ENCODE results near the gene INPPL1. TPM values are rescaled to one million over a fixed set of nuclear protein-coding genes. Genes with fewer than 3 reads are reported as not detected.
A peak's percentile ranks its signal among the peaks of the same experiment; 100 is the strongest.
"Not testable (repeated sequence)": the region's sequence is repeated elsewhere in the genome, so short reads cannot be mapped to it uniquely, and the experiment has no call there.

The INPPL1 gene
- total and polyA plus RNA-seq, 2 donors (not counting 3 experiments of a cell fraction or from before 2014, with no cell fraction given), result 125 to 184 TPM

GRCh38 chr11:72263361-72263760, 38.8 kb downstream of the INPPL1 start:
- FAIRE-seq (no peak), DNase-seq (ENCODE audit: low read depth, low spot score) (peak; percentile 17)
- Histone ChIP-seq H2AFZ (ENCODE audit: low read depth, low read length) (no peak overlapping the region), H3K4me2 (ENCODE audit: insufficient read depth, low read length) (no peak overlapping the region), H3K36me3 (ENCODE audit: control insufficient read depth in 2 of 2, extremely low read depth in 1 of 2, insufficient read depth in 2 of 2, low read length in 2 of 2) (no peaks in the 10 kb centered on the region), H3K4me1 (ENCODE audit: control insufficient read depth, extremely low read depth, insufficient read depth, low read length) (no peaks in the 10 kb centered on the region), H4K20me1 (replicated peaks; ENCODE audit: control insufficient read depth, extremely low read depth, insufficient read depth, low read length) (no peaks in the 10 kb centered on the region), H3K9me1 (replicated peaks; ENCODE audit: control insufficient read depth, extremely low read depth, insufficient read depth, low read length) (no peaks in the 10 kb centered on the region), H3K27me3 (ENCODE audit: control insufficient read depth in 2 of 2, insufficient read depth in 2 of 2, low read length in 2 of 2) (peaks cover 3 to 10% of the 10 kb centered on the region in 2 experiments), H3K4me3 (replicated peaks in 1 of 3; ENCODE audit: insufficient read depth in 1 of 3, low read depth in 1 of 3, low read length in 3 of 3) (no peak overlapping the region), H3K9me3 (replicated peaks; ENCODE audit: control insufficient read depth, insufficient read depth, low read length) (no peaks in the 10 kb centered on the region), H3K27ac (ENCODE audit: insufficient read depth, low read depth, low read length) (no peak overlapping the region), H3K9ac (replicated peaks; ENCODE audit: extremely low read depth, insufficient read depth, low read length) (no peak overlapping the region), H3K79me2 (ENCODE audit: control insufficient read depth, insufficient read depth, low read length) (no peaks in the 10 kb centered on the region)
- intact Hi-C loops (cut with micrococcal nuclease), result no loop called here
- dilution Hi-C loops (cut with MboI; ENCODE audit: extremely low pct_ligation_motif_present, low sequenced_read_pairs), result no loop called here
- ChIA-PET CTCF (interaction anchor here (0.8 kb wide), 1 partner anchor 150 kb away, joined by 3 read pairs; no protein-coding TSS in a partner anchor), POLR2A (no interaction called here)
- no TSS peak for BruUV-seq (replicated peaks)
- TF ChIP-seq JUN (IDR thresholded peaks at IDR 0.05; ENCODE audit: borderline replicate concordance, insufficient read depth, insufficient read length, low read depth), result no peak
- peak; percentile 53 for TF ChIP-seq FOS (IDR thresholded peaks at IDR 0.05; ENCODE audit: borderline replicate concordance, insufficient read depth, low read length)

DNA sequence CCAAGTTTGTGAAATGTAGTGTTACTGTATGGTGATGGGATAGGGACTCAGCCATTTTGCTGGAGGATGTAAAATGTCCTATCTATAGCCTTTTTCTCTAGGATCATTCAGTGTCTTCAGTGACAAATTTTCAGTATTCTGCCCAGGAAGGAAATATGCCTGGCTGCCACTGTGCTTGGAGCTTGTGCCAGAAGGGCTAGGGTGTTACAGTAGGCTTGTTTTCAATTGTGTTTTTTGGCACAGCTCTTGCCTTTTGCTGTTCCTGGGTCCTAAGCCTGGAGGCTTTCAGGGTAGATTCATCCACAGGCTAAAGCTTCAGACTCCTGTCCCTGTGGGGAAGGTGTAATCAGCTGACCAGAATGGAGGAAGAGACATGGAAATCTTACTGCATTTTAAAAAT, 41.4 kb downstream of the INPPL1 start:
- BruUV-seq (replicated peaks), result no TSS peak
- peaks cover 2 to 7% of the 10 kb centered on the region in 2 experiments for H3K27me3 ChIP-seq (ENCODE audit: control insufficient read depth in 2 of 2, insufficient read depth in 2 of 2, low read length in 2 of 2)
- H3K9me3 ChIP-seq (replicated peaks; ENCODE audit: control insufficient read depth, insufficient read depth, low read length), result no peaks in the 10 kb centered on the region
- no peak overlapping the region for H3K9ac ChIP-seq (replicated peaks; ENCODE audit: extremely low read depth, insufficient read depth, low read length)
- H3K4me2 ChIP-seq (ENCODE audit: insufficient read depth, low read length), result no peak overlapping the region
- H3K9me1 ChIP-seq (replicated peaks; ENCODE audit: control insufficient read depth, extremely low read depth, insufficient read depth, low read length), result no peaks in the 10 kb centered on the region
- DNase-seq (ENCODE audit: low read depth, low spot score) (no peak), FAIRE-seq (no peak)
- H3K79me2 ChIP-seq (ENCODE audit: control insufficient read depth, insufficient read depth, low read length), result no peaks in the 10 kb centered on the region
- dilution Hi-C loops (cut with MboI; ENCODE audit: extremely low pct_ligation_motif_present, low sequenced_read_pairs), result no loop called here
- ChIA-PET POLR2A (no interaction called here), CTCF (interaction anchor here (0.9 to 2.0 kb wide), 2 partner anchors 165 to 205 kb away, joined by 3 to 7 read pairs; no protein-coding TSS in a partner anchor)
- intact Hi-C loops (cut with micrococcal nuclease), result no loop called here
- H4K20me1 ChIP-seq (replicated peaks; ENCODE audit: control insufficient read depth, extremely low read depth, insufficient read depth, low read length), result no peaks in the 10 kb centered on the region
- no peak overlapping the region for H3K4me3 ChIP-seq (replicated peaks in 1 of 3; ENCODE audit: insufficient read depth in 1 of 3, low read depth in 1 of 3, low read length in 3 of 3)
- H2AFZ ChIP-seq (ENCODE audit: low read depth, low read length), result no peak overlapping the region
- TF ChIP-seq MYC (IDR thresholded peaks at IDR 0.05; ENCODE audit: low read depth, low read length) (no peak), POLR2AphosphoS5 (IDR thresholded peaks at IDR 0.05; ENCODE audit: insufficient read depth, low read depth, low read length) (no peak), CTCF (IDR thresholded peaks at IDR 0.05; ENCODE audit: extremely low read depth in 1 of 2, insufficient read depth in 1 of 2, low read depth in 1 of 2, low read length in 2 of 2) (no peak), JUN (IDR thresholded peaks at IDR 0.05; ENCODE audit: borderline replicate concordance, insufficient read depth, insufficient read length, low read depth) (no peak), POLR2A (IDR thresholded peaks at IDR 0.05; ENCODE audit: low read depth, low read length) (no peak)
- TF ChIP-seq, protein P1, sequence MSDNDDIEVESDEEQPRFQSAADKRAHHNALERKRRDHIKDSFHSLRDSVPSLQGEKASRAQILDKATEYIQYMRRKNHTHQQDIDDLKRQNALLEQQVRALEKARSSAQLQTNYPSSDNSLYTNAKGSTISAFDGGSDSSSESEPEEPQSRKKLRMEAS (IDR thresholded peaks at IDR 0.05; ENCODE audit: insufficient read depth, insufficient read length), result no peak
- H3K27ac ChIP-seq (ENCODE audit: insufficient read depth, low read depth, low read length), result no peak overlapping the region
- H3K36me3 ChIP-seq (ENCODE audit: control insufficient read depth in 2 of 2, extremely low read depth in 1 of 2, insufficient read depth in 2 of 2, low read length in 2 of 2), result no peaks in the 10 kb centered on the region
- no peaks in the 10 kb centered on the region for H3K4me1 ChIP-seq (ENCODE audit: control insufficient read depth, extremely low read depth, insufficient read depth, low read length)

- H3K27me3 ChIP-seq (ENCODE audit: control insufficient read depth in 2 of 2, insufficient read depth in 2 of 2, low read length in 2 of 2); POLR2A ChIA-PET; H3K4me3 ChIP-seq (replicated peaks in 1 of 3; ENCODE audit: insufficient read depth in 1 of 3, low read depth in 1 of 3, low read length in 3 of 3); H2AFZ ChIP-seq (ENCODE audit: low read depth, low read length); DNase-seq (ENCODE audit: low read depth, low spot score); H3K9me1 ChIP-seq (replicated peaks; ENCODE audit: control insufficient read depth, extremely low read depth, insufficient read depth, low read length); BruUV-seq (replicated peaks); H3K9me3 ChIP-seq (replicated peaks; ENCODE audit: control insufficient read depth, insufficient read depth, low read length); H3K36me3 ChIP-seq (ENCODE audit: control insufficient read depth in 2 of 2, extremely low read depth in 1 of 2, insufficient read depth in 2 of 2, low read length in 2 of 2); H3K4me1 ChIP-seq (ENCODE audit: control insufficient read depth, extremely low read depth, insufficient read depth, low read length); H3K9ac ChIP-seq (replicated peaks; ENCODE audit: extremely low read depth, insufficient read depth, low read length); dilution Hi-C loops (cut with MboI; ENCODE audit: extremely low pct_ligation_motif_present, low sequenced_read_pairs); H4K20me1 ChIP-seq (replicated peaks; ENCODE audit: control insufficient read depth, extremely low read depth, insufficient read depth, low read length); H3K4me2 ChIP-seq (ENCODE audit: insufficient read depth, low read length); H3K27ac ChIP-seq (ENCODE audit: insufficient read depth, low read depth, low read length); H3K79me2 ChIP-seq (ENCODE audit: control insufficient read depth, insufficient read depth, low read length); intact Hi-C loops (cut with micrococcal nuclease); FAIRE-seq: not testable (repeated sequence)
- CTCF ChIA-PET, result interaction anchor here (0.9 to 2.0 kb wide), 4 partner anchors 8 to 164 kb away, joined by 3 to 7 read pairs (median 3); no protein-coding TSS in a partner anchor
Observed at GRCh38 chr11:72266960-72267359, 42.4 kb downstream of the INPPL1 start.

All from endothelial cell of umbilical vein (primary cell).